HG03025 (cell line): ENCODE data around the gene CLEC2L.
"Not testable (repeated sequence)": the region's sequence is repeated elsewhere in the genome, so short reads cannot be mapped to it uniquely, and the experiment has no call there.

Experiments used
- ATAC-seq: cut with Tn5 transposase; IDR thresholded peaks from one replicate; pipeline ENCODE4 v1.9.1; 2021; ENCODE audit warnings: mild to moderate bottlenecking, moderate library complexity; ENCODE audit not compliant: unreplicated experiment, low FRiP score

The CLEC2L gene

GRCh38 chr7:139548302-139549028 lies 25.0 kb downstream of the CLEC2L start:
- ATAC-seq, result no peak

DNA sequence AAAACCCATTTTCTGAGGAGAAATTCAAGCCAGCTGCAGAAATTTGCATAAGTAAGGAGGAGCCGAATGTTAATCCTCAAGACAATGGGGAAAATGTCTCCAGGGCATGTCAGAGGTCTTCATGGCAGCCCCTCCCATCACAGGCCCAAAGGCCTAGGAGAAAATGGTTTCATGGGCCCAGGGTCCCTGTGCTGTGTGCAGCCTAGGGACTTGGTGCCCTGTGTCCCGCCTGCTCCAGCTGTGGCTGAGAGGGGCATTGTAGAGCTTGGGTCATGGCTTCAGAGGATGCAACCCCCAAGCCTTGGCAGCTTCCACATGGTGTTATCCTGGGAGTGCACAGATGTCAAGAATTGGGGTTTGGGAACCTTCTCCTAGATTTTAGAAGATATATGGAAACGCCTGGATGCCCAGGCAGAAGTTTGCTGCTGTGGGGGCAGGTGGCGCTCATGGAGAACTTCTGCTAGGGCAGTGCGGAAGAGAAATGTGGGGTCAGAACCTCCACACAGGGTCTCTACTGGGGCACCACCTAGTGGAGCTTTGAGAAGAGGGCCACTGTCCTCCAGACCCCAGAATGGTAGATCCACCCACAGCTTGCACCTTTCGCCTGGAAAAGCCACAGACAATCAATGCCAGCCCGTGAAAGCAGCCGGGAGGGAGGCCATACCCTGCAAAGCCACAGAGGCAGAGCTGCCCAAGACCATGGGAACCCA lies 30.7 kb downstream of the CLEC2L start:
- ATAC-seq, result not testable (repeated sequence)

DNA sequence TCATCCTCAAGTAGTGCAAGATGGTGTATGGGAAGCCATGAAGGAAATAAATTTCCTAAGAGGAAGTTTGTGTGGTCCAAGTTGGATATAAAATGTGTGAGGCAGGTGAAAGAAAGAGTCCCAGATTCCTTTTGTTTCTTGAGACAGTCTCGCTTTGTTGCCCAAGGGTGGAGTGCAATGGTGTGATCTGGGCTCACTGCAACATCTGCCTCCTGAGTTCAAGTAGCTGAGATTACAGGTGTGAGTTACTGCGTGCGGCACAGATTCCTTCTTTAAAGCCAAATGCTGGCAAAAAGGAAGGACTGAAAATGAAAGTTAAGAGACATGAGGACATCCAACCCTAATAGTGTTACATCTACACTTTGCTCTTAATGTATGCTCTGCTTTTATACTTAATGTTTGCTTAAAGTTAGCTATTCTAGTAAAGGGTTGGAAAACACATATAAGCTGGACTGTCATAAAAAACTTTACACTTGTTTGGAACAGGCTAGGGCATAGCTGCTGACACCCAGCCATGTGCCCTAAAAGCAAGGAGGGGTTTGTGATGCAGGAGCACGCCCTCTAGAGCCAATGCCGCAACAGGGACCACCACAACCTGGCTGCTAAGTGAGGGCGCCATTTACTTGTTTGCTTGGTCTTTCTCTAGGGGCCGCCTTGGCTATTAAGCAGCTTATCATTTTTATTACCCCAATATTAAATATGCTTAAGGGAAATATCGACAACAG lies 34.5 kb downstream of the CLEC2L start:
- no peak for ATAC-seq

DNA sequence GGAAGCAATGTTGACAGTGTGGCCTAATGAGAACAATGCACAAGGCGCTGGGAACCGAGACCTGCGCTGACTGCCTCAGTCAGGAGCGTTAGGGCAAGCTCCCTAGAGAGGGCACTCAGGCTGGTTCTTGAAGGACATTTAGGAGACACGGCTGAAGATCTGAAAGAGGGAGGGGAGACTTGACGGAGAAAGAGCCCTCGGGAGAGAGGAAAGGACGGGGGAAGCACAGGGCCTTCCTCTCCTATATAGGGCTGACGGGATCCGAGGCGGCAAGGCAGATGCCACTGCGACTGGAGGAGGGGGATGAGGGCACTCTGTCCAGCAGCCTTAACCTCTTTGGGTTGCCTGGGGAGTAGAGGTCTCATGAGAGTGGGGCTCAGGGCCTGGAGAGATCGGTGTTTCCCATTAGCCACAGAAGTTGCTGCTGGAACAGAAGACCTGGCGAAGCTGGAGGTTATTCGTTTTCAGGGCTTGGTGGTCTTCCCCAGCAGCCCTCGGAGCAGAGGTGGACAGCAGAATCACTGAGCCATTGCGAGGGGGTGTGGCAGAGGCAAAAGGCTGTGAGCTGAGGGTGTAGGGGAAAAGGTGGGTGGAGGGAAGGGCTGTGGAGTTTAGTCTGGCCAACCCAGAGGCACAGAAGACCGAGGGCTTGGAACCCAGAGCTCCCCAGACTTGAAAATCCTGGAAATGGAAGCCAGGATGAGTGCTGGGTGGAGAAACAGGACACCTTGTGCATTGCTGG lies 36.0 kb downstream of the CLEC2L start:
- no peak for ATAC-seq

GRCh38 chr7:139560199-139560598 lies 36.7 kb downstream of the CLEC2L start:
- no peak for ATAC-seq

GRCh38 chr7:139560678-139561077 lies 37.2 kb downstream of the CLEC2L start:
- ATAC-seq, result no peak

DNA sequence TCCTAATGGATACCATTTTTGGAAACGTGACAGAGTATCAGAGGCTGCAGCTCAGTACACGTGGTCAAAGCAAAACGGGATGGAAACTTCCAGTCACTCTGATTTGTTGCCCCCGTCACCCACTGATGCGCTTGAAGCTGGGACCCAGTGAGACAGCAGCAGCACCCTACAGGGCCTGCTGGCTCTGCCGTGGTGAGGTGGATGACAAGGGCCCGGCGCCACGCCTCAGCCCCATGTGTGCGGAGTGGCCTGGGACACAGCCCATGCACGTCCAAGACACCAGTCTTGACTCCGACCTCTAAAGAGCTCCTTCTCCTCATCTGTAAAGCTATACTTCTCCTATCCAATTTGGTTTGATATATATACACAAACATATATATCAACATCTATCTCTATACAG lies 39.0 kb downstream of the CLEC2L start:
- ATAC-seq, result no peak

DNA sequence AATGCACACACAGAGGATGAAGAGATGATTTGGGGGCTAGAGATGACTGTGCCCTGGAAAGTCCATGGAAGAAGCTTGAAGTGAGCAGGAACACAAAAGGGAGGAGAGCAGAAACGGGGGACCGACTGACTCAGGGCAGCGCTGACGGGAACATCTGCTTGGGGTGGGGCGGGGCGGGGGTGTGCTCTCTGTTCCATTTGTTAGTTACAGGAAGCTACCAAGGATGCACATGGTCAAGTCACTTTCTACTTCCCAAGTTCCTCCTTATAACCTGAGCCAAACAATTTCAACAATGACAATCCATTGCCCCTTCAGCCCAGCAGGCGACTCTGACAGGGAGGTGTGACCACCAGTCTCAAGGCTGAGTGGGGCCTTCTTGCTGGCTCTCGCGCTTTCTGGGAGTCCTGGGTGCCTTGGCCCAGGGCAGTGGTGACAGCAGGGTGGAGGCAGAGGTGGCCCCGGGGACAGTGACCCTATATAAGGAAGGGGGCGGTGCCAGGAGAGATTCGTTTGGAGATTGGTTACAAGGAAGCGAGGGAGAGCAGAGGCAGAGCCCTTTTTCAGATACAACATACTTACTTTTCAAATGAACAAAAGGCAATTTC lies 39.6 kb downstream of the CLEC2L start:
- ATAC-seq, result no peak

- no peak for ATAC-seq
Measured at GRCh38 chr7:139563856-139564255, 40.4 kb downstream of the CLEC2L start.

DNA sequence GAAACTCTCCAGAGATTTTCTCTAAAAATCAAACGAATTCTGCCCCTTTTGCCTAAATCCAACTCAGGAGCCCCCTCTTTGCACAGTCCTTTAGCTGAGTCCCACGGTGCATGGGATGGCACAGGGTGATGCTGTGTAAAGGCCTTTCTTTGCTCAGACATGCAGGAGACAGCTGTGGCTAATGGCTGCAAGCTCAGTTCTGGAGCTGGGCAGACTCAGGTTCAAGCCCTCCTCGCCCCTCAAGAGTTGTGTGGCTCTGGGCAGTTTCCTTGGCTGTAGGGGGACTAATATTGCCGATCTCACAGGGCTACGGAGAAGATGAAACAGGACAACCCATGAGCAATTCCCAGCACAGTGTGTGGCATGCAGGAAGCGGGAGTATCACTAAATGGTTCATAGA lies 42.6 kb downstream of the CLEC2L start:
- no peak for ATAC-seq

GRCh38 chr7:139566736-139567646 lies 43.5 kb downstream of the CLEC2L start:
- ATAC-seq, result no peak

GRCh38 chr7:139567647-139568345 lies 44.3 kb downstream of the CLEC2L start:
- no peak for ATAC-seq

DNA sequence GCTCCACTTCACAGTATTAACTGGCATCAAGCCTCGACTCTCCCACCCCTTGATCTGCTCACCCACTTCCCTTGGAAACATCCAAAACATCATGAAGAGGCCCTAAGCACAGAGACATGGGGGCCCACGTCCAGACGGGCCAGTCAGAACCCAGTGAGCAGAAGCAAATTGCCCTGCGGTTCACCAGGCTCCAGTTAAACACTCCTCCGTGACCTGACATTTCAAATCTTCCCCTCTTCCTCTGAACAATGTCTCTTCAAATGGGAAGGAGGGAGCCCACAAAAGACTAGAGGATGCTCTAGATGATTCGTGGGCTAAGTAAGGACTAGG lies 44.8 kb downstream of the CLEC2L start:
- ATAC-seq, result no peak

DNA sequence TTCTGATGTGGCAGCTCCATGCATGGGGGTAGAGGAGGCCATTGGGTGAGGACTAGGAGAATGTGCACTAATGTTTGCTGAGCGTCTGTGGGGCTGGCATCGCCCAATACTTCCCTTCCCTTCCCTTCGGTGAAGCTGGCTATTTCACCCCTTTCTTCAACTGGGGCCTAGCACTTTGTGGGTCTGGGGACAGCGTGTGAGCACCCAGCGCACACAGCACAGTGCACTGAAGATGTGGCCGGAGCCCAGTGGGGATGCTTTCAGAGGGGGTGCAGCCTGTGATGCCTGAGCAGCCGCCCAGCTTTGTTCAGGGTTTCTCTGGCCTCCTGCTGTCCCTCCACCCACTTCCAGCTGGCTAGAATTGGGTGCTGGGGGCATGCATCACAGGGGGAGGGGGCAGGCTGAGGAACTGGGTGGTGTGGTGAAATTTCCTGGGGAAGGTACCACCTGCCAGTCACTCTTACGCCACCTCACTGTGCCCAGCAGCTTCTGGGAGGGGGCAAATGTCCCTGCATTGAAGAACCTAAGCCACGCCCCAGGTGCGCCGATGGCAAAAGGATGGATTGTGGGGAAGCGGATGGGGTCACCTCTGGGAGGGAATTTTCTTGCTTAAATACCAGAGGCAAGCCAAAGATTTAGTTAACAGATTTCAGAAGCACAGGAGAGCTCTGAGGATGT lies 45.5 kb downstream of the CLEC2L start:
- no peak for ATAC-seq

- ATAC-seq, result no peak
Measured at GRCh38 chr7:139570119-139570518, 46.6 kb downstream of the CLEC2L start.

- no peak for ATAC-seq
Measured at GRCh38 chr7:139570626-139571025, 47.1 kb downstream of the CLEC2L start.

- ATAC-seq, result no peak
Measured at GRCh38 chr7:139571190-139571589, 47.7 kb downstream of the CLEC2L start.

GRCh38 chr7:139571651-139572050 lies 48.2 kb downstream of the CLEC2L start:
- no peak for ATAC-seq
